ENCODE measurements around the gene OSBPL7.

The OSBPL7 gene

DNA sequence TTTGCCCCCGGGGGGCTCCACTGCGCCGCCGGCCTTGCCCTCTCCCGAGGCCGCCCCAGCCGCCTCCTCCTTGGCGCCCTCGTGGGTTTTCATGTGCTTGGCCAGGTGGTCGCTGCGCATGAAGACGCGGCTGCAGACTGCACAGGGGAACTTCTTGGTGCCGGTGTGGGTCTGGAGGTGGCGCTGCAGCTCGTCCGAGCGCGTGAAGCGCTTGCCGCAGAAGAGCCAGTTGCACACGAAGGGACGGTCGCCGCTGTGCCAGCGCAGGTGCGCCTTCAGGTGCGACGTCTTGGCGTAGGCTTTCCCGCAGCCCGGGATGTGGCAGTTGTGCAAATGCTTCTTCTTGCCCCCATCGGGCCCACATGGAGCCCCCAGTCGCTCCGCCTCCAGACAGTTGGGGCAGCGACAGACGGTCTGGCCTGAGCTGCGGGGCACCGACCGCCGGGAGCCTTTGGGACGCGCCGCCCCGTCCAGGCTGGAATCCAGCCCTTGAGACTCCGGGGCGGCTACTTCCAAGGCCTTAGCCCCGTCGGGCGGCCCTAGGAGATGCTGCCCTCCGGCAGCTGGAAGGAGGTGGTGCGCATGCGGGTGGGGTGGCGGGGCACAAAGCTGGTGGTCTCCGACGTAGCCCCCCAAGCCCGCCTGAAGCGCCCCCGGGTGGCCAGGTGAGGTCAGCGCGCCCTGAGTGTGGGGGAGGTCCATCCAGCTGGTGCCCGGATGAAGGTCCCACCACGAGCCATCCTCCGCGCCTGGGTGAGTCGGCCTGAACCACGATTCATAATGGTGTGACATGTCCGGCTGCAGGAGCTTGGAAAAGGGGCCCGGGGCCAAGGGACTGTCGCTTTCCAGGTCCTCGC is 26.0 kb upstream of the OSBPL7 start:
- no peak for DNase-seq (ENCODE audit: insufficient read length, low spot score)
- FAIRE-seq: no peak

DNA sequence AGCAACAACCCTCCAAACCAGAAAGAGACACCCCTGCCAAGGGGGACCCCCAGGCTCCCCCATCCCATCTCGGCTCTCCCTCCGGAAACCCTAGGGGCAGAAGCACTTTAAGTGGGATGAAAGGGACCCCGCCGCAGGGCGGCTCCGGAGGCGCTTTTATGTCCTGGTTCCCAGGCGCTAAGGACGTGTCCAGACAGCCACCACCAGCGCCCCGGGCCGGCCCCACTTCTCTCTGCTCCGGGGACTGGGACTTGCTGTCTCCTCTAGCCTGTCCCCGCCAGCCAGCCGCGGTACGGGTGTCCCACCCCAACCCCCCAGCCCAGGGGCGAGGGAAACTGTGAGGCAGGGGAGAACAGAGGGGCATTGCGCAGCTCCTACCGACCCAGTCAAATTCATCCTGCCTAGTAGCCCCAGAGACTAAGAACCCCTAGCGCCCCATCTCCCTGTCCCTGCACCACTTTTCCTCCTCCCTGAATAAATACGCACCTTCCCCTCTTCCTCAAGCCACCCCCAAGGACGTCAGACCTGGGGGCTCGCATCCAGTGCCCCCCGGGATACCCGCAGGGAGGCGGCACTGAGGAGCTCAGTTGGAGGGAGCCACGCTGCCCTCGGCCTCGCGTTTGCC is 25.2 kb upstream of the OSBPL7 start:
- no peak for DNase-seq (ENCODE audit: insufficient read length, low spot score)
- no peak for FAIRE-seq

DNA sequence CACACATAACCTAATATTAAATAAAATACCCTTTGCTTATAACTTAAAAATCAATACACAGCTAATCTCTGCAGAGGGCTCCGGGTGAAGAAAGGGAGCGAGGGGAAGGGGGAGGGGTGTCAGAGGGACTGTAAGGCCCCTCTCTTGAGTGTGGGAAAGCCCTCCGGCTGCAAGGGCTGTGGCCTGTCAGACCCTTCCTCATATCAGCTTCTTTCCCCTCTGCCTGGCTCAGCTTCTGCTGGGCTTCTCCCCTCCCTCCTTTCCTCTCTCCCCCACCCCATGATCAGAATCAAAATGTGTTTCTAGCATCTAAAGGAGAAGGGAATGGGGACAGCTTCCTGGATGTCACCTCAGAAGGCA is 24.1 kb upstream of the OSBPL7 start:
- FAIRE-seq (no peak), DNase-seq (ENCODE audit: insufficient read length, low spot score) (no peak)

DNA sequence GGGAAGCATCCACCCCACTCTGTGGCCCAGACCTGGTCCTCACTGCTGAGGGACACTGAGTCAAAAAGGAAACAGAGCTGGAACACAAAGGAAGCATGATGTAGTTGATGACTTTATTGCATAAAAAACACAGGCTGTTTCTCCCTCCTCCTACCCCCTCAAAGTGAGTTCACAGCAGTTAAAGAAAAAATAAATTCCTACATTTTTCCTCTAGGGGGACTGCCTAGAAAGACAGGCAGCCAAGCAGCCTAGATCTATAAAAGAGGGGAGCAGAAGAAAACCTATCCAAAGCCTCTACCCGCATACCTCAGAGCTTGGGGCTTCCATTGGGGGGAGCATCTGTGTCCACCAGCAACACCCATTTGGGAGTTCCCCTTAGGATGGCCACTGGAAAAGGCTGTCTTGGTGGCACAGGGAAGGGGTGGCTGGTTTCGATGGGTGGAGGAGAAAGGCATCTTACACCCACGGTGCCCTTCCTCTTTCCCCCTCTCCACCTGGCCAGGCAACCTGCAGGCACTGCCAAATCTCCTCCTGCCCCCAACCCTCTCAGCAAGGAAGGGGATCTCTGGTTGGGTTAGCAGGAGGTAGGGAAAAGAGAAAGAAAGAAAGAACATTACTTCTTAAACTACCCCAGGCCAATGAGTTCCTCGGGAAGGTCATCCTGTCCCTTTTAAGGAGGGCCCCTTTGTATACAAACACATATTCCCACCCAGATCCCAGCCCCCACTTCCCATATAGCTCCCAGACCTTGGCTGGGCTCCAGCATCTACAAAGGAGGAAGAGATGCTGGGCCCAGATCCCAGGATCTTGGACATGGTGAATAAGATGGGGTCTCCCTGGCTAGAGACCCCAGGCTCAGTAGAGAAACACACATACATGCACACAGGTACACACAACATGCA is 23.5 kb upstream of the OSBPL7 start:
- DNase-seq (ENCODE audit: insufficient read length, low spot score) (no peak), FAIRE-seq (no peak)

DNA sequence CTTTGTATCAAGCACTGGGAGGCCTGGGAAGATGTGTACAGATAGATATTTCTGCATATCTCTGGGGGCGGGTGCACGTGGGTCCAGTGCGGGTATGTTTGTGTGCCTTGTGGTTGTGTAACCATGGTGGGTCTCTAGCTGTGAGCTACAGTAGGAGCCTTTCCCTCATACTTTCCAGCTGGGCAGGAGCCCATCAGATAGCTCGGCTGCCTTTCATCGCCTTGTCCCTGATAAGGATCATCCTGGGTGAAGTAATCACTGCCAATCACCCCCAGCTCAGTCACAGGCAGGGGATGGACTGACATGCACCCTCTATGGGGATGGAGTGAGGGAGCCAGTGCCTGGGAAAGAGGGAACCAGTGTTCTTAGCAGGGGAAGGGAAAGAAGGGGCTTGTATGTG is 22.6 kb upstream of the OSBPL7 start:
- DNase-seq (ENCODE audit: insufficient read length, low spot score) (no peak), FAIRE-seq (no peak)

DNA sequence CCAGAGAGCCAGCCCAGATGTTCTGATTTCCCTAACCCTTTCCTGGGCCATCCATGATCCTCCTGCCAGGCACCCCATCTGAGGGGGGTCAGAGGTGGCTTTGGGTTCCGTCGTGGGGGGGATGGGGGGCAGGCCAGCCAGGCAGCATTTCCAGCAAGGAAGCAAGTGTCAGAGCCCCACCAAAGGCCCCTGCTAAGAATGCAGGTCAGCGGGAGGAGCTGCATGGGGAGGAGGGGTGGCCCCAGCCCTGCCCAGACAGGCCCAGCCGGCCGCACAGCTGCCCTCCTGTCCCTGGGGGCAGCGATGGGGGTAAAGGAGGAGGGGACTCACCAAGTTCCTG is 21.8 kb upstream of the OSBPL7 start:
- DNase-seq (ENCODE audit: insufficient read length, low spot score) (no peak), FAIRE-seq (no peak)

DNA sequence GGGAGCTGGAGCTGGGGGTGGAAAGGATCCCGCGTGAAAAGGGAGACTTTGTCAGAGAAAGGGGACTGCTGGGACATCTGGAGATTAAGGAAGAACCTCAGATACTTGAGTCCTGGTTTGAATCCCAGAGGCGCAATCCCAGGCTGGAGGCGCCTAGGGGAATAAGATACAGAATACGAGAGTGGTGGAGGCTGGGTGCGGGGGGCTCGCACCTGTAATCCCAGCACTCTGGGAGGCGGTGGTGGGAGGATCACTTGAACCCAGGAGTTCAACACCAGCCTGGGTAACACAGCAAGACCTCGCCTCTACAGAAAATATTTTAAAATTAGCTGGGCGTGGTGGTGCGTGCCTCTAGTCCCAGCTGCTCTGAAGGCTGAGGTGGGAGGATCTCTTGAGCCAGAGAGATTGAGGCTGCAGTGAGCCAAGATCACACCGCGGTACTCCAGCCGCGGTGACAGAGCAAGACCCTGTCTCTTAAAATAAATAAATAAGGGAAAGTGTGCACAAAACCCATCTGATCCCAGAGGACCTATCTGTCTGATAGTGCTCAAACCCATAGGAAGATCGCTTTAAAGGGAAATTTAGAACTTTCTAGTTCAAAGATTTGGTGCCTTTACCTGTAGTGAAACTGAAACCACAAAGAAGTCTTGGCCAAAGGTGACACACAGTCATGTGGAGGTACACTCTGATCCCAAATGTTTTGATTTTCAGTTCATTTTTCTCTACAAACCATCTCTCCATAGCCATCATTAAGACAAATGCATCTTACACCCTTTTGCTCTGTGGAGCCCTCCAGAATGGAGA is 20.1 kb upstream of the OSBPL7 start:
- FAIRE-seq: peak; percentile 79

DNA sequence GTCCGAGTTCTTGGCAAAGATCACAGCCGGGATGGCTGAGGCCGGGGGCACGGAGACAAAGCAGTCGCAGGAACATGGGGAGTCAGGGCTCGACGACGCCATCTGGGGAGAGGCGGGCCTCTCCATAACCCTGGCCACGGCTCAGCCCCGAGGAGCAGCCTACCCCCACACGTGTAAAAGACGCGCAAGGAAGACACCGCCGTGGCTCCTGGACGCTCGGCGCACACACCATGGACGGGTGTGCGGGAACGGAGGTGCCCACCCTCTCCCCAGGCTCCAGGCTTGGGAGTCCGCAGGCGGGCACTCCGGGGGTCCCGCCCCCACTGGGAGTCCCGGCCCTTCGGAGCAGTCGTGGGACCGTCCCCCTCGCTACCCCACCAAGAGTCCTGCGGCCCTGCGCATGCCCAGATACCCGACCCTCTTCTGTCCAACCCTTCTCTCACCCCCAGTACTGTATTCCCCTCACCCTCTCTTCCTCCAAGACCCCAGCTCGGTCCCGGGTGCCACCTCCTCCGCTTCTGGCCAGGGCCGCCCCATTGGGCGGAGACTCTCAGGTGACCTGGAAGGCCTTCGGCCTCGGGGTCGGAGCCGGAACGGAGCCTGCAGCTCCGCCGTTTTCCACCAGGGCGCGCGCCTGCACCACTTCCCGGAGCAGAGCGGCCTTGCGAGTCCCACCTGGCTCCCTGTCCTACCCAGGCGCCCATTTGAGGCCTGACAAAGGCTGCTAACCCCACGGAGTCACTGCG is 19.3 kb upstream of the OSBPL7 start, which contains the start of gene SCRN2:
Gene SCRN2 (minus strand): TSS at position 532 of the 746 bp plus-strand sequence. CDS start 430 bp downstream, at position 102.
- FAIRE-seq (peak; percentile 98), DNase-seq (ENCODE audit: insufficient read length, low spot score) (peak; percentile 94)

More for the DNA sequence above, 20.1 kb upstream of the OSBPL7 start:
- no peak for DNase-seq (ENCODE audit: insufficient read length, low spot score)

DNA sequence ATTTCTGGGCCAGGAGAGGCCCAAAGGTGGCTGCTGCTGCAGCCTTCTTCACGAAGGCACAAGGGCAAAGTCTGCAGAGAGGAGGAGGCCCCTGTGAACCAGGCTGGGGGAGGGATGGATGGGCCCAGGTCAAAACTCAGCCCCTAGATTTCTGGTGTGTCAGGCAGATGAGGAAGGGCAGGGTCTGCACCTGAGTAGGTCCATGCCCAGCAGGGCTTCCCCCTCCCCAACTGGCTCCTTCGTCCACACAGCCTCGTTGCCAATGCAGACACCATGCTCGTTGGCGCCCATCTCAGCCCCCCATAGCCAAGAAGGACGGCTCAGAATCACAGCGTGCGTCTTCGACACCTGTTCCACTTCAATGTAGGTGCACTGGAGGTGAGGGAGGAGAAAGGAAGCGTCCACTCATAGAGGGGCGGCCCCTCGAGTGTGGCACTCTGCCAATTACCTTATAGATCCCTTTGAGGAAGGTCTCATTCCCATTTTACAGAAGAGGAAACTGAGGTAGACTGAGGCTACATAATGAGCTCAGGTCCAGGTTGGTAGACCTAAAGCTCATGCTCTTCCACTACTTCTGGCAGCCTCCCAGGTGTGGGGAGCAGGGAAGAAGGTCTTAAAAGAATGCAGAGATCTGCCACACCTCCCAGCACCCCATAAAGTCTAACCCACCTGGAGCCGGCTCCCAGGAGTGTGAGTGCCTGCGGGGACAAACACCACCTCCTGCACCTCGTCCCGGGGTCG is 18.6 kb upstream of the OSBPL7 start:
- FAIRE-seq: no peak
- no peak for DNase-seq (ENCODE audit: insufficient read length, low spot score)

DNA sequence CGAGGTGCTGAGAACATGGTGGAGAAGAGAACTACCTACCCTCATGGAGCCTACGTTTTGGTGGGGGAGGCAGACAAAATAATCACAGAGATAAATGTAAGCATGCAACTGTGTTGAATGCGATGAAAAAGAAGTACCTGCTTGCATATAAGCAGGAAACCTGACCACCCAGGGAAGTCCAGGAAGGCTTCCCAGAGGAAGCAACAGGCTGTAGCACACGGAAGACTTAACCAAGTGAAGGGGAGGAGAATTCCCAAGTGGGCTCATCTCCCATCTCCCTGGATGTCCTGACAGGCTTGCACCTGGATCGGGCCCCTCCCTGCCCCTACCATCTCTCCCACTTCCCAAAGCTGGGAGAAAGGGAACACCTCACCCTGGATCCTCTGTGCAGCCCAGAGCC is 17.5 kb upstream of the OSBPL7 start:
- FAIRE-seq (no peak), DNase-seq (ENCODE audit: insufficient read length, low spot score) (no peak)

DNA sequence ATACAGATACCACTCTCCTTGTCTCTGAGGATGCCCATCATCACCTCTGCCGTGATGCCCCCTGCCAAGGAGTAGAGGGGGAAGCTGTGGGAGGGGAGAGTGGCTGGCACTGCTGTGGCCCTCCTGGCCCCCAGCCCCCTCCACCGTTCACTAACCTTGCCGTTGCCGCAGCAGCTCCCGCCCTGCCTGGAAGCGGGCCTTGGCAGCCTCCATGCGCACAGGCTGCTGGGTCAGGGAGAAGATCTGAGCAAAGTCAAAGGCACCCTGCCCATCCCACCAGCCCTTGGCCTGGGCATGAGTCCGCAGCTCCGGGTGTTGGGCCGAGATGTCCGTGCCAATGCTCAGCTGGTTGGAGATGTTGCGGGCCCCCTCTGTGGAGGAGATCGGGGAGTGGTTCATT is 17.0 kb upstream of the OSBPL7 start:
- FAIRE-seq (no peak), DNase-seq (ENCODE audit: insufficient read length, low spot score) (no peak)

DNA sequence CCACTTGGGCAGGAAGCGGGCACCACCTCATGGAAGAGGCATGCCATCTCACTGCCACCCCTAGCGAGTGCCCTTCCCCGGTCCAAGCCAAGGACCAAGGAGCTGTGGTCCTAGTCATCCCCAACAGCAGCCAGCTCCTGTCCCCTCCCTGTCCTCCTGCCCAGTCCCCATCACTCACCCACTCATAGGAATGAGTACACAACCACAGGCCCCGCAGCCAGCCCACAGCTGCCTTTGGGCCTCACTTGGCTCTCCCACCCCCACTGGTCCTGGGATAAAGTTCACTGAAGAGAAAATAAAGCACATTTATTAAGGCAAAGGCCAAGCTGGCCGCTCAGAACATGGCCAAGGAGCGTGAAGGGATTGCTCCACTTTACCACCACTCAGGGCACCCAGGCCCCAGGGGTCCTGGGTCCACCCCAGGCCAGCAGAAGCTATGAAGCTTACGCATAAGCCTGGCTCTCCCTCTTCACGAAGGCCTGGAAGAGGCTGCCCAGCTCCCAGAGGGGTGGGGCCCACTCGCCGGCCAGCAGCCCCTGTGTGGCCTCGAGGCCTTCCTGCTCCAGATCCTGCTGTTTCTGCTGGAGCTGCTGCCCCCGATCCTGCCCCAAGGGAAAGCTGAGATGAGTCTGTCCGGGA is 15.9 kb upstream of the OSBPL7 start:
- no peak for DNase-seq (ENCODE audit: insufficient read length, low spot score)
- FAIRE-seq: no peak

DNA sequence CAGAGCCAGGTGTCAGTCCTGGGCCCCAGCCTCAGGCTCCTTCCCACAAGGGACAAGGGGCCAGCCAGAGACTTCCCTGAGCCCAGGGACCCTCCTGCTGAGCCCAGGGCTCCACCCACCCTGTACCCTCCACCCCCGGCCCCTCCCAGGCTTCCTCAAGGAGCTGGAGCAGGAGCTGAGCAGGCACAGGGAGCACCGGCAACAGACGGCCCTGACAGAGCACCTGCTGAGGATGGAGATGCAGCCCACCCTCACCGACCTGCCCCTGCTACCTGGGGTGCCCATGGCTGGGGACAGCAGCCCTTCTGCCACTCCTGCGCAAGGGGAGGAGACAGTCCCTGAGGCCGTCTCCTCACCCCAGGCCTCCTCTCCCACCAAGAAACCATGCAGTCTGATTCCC is 15.0 kb upstream of the OSBPL7 start:
- no peak for FAIRE-seq
- DNase-seq (ENCODE audit: insufficient read length, low spot score): no peak

DNA sequence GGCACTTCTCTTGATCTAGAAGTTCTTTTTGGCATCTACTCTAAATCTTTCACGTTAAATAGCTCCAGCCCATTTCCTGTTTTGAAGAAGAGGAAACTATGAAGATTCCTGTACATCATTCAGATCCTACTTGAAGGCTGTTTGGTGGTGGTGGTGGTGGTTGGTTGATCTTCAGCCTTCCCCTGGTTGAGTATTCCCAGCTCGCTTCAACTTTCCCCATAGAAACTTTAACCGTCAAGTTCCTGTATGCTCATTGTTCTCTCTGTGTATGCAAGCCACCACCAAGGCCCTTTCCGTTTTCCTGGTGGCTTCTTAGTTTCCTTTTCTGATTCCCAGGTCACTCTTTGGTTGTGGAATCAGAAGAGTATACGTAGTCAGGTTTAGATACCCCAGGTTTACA is 13.2 kb upstream of the OSBPL7 start:
- DNase-seq (ENCODE audit: insufficient read length, low spot score): no peak
- FAIRE-seq: no peak

DNA sequence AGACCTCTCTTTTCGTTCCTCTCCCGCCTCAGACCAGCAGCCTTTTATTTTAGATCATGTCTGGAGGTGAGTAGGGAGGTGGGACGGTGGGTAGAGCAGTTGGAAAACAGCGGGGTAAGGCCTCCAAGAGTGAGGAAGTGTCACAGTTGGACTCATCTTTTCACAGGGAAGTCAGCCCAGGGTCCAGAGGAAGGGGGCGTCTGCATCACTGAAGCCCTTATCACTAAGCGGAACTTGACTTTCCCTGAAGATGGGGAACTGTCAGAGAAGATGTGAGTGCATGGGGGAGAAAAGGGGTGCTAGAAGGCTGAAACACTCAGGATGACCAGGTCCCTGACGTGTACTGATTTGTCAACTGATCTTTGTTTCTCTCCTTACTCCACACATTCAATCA is 10.3 kb upstream of the OSBPL7 start:
- FAIRE-seq: peak; percentile 66

DNA sequence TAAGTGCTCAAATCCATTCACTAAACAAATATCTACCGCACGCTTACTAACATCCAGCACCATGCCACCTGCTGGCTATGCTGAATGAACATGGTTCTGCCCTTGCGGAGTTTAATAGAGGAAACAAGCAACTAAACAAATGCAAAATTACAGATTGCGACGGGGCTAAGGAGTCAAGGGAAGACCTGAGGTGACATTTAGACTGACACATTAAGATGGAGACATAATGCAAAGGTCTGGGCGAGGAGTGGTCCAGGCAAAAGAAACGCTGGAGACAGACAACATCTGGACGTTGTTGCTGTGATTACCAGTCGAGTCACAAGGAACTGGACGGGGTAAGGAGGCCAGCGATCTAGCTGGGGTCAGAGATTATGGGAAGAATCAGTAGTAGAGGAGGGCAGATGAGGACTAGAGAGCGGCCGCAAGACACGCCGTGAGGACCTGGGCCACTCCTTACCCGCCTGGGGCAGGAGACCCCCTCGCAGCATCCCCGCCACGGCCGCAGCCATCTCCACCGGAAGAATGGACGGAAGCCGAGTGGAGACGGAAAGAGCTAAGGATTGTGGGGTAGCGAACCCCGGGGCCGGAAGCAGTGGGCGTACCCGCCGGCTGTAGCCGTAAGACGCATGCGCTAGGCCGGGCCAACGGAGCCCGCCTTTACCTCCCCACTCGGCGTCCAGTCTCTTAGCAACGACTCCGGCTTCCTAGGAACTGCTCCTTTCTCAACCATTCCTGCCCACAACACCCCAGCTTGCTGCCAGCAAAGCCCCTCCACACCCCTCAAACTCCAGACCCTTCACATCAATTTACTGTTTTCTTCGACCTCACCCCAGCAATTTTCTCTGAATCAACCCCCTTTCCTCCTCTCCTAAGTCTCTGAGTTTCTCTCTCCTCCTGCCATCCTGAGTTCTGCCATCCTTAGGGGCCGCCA is 9.7 kb upstream of the OSBPL7 start, which contains the start of the genes LRRC46 and MRPL10:
Gene LRRC46 (plus strand): TSS at position 668 of the 931 bp plus-strand sequence. CDS start 320 bp downstream, outside the sequence.
Gene MRPL10 (minus strand): TSS at position 539 of the 931 bp plus-strand sequence. CDS start 30 bp downstream, at position 509.
- peak; percentile 94 for FAIRE-seq
- peak; percentile 91 for DNase-seq (ENCODE audit: insufficient read length, low spot score)

More for the DNA sequence above, 10.3 kb upstream of the OSBPL7 start:
- DNase-seq (ENCODE audit: insufficient read length, low spot score): no peak

DNA sequence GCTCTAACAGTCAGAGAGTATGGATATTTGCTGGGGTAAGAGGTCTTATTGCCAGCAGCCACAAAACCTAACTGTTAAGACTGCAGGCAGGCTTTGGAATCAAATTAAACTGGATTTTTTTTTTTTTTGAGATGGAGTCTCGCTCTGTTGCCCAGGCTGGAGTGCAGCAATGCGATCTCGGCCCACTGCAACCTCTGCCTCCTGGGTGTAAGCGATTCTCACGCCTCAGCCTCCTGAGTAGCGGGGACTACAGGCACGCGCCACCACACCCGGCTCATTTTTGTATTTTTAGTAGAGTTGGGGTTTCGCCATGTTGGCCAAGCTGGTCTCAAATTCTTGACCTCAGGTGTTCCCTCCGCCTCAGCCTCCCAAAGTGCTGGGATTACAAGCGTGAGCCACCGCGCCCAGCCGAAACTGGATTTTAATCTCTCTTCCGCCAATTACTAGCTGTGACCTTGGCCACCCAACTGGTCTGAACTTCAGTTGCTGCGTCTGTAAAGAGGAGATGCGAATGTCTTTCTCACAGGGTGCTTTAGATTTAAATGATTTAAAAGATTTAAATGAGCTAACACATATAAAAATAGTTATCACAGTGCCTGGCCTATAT is 8.9 kb upstream of the OSBPL7 start:
- DNase-seq (ENCODE audit: insufficient read length, low spot score) (no peak), FAIRE-seq (no peak)

Measured in GM19239 (cell line).